GM18519 (cell line): ENCODE data around the gene PCP4L1.
A peak's percentile ranks its signal among the peaks of the same experiment; 100 is the strongest.
"Not testable (repeated sequence)": the region's sequence is repeated elsewhere in the genome, so short reads cannot be mapped to it uniquely, and the experiment has no call there.

ENCODE experiments used
- ATAC-seq: cut with Tn5 transposase; IDR thresholded peaks from one replicate; pipeline ENCODE4 v1.9.1; 2021; ENCODE audit warnings: mild to moderate bottlenecking, moderate library complexity; ENCODE audit not compliant: unreplicated experiment, low FRiP score

Gene PCP4L1

DNA sequence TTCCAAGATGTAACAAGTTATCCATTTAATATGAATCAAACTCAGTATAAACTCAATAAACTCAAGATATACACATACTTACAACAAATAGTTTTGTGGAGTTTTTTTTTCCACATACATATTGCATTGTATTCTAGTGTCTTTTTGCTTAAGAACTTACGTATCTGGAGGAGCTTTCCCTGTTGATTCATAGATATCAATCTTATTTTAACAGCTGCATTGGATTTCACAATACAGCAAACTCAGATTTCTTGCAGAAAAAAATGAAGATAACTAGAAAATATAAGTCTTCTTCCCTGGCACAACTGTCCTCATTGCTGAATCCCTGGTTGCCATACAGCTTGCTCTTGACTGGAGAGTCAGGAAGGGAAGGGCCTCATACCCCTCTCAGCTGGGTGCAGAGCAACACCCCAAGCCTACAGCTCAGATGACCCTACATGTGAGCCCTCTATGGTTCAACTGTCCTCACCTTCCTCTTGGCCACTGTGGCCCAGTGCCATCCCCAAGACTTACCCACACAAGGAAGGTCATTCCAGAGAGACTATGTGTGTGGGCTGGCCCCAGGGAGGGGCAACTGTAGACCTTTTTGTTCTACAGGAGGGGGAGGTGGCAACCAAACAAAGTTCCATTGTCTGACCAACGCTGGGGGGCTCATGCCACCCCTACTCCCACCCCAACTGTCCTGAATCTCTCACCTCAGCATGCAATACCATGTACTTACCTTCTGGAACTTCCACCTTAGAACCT lies 49.5 kb downstream of the PCP4L1 start:
- no peak for ATAC-seq

DNA sequence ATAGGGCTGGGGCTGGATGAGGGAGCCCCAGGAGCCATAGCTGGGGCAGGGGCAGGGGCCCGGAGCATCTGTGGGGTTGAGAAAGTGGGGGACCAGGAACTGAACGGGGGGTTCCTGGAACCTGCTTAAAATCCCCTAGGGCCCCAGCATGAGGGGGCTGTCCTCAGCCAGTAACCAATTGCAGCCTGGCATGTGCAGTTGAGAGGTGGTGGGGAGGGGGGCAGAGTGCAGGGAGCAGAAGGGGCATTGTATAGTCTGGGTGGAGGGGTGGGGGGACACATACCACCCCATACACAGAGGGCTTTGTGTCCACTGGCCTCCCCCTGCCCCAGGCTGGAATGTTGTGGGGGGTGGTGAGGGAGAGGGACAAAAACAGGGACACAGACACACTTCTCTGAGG lies 51.3 kb downstream of the PCP4L1 start, which contains the start of gene MPZ:
MPZ (minus strand) TSS at position 101 of the 400 bp plus-strand sequence; CDS start at position 38, 63 bp downstream.
- no peak for ATAC-seq

DNA sequence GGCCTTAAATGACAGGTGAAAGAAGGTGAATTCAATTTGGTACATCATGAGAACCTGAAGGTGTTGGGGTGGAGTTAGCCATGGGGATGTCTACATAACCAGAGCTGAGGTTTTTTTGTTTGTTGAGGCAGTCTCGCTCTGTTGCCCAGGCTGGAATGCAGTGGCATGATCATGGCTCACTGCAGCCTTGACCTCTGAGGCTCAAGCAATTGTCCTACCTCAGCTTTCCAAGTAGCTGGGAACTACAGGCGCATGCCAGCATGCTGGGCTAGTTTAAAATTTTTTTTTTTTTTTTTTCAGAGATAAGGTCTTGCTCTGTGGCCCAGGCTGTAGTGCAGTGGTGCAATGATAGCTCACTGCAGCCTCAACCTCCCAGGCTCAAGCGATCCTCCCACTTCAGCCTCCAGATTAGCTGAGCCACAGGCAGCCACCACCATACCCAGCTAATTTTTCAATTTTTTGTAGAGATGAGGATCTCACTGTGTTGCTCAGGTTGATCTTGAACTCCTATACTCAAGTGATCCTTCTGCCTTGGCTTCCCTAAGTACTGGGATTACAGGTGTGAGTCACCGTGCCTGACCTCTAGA lies 53.1 kb downstream of the PCP4L1 start:
- no peak for ATAC-seq

DNA sequence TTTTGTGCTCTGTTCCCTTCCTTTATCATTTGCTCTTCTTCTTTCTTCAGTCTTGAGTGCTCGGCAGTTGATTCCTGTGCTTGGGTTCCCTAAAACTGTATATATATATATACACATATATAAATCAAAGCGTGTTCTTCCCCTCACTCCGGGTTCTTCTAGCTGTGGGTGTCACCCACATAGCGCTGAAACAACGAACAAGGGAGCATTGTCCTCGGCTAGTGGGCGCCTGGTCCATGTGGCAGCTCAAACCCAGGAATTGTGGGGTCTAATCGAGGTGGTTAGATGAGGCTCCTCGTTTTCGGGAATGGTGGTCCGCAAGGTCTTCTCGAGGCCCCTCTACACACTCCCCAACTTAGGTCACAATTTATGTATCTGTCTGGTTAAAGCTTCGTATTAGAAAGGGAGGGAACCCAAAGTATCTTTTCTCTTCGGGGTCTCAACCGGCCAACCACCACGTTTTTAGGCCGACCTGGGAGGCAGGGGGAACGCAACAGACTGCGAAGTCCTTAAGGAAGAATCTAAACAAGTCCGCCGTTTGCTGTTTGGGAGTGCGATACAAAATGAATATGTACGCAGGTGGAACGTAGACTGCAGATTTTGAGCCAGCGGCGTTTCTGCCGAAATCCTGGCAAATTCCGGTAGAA lies 55.1 kb downstream of the PCP4L1 start:
- ATAC-seq: peak; percentile 11

DNA sequence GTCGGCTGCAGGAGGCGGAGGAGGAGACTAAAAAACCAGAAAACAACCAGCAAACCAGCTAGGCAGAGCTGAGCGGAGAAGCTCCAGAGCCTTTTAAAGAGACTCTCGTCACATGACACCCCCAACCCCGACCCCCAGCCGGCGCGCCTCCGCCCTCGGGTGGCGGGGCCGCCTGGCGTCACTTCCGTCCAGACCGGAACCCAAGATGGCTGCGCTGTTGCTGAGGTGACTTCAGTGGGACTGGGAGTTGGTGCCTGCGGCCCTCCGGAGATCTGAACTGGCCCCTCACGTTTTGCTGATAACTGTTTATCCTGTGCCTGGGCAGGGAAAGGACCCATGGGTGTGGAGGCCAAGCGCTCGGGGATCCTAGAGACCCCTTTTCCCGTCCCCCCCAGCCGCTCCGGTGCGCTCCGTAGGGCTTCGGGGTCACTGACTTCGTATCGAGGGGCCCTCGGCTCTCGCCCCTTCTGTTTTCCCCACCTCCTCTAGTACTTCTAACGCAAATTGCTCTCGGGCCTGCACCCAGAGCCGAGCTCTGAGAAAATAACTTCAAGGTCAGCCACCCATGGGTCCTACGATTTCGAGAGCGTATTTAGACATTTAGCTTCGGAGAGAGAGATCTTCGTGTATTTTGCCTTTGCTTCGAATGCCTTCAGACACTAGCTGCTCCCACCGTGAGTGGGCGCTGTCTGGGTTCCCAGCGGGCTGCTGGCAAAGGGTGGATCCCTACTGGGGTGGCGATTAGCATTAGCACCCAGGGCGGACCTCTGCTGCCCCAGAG lies 55.8 kb downstream of the PCP4L1 start, which contains the start of gene SDHC:
SDHC (plus strand) TSS at position 181 of the 781 bp plus-strand sequence; CDS start at position 206, 25 bp downstream.
- ATAC-seq: peak; percentile 87

DNA sequence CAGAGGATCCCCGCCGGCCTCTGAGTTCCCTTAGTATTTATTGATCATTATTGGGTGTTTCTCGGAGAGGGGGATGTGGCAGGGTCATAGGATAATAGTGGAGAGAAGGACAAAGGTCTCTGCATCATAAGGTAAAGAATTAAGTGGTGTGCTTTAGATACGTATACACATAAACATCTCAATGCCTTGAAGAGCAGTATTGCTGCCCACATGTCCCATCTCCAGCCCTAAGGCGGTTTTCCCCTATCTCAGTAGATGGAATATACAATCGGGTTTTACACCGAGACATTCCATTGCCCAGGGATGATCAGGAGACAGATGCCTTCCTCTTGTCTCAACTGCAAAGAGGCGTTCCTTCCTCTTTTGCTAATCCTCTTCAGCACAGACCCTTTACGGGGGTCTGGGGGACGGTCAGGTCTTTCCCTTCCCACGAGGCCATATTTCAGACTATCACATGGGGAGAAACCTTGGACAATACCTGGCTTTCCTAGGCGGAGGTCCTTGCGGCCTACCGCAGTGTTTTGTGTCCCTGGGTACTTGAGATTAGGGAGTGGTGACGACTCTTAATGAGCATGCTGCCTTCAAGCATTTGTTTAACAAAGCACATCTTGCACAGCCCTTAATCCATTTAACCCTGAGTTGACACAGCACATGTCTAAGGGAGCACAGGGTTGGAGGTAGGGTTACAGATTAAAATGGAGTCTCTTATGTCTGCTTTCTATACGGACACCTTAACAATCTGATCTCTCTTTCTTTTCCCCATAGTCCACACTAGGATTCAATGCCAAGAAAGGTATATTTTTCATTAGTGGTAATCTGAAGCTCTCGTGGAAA lies 57.5 kb downstream of the PCP4L1 start:
- not testable (repeated sequence) for ATAC-seq

DNA sequence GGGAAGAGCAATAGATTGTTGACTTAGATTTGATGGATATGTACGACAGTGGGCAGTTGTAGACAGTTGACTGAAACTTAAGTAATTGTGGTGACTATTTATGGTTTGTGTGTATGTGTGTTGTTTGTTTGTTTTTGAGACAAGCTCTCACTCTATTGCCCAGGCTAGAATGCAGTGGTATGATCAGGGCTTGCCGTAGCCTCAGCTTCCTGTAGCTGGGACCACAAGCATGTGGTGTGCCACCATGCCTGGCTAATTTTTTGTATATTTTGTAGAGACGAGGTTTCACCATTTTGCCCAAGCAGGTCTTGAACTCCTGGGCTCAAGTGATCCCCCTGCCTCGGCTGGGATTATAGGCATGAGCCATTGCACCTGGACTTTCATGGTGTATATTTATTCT lies 65.5 kb downstream of the PCP4L1 start:
- no peak for ATAC-seq

DNA sequence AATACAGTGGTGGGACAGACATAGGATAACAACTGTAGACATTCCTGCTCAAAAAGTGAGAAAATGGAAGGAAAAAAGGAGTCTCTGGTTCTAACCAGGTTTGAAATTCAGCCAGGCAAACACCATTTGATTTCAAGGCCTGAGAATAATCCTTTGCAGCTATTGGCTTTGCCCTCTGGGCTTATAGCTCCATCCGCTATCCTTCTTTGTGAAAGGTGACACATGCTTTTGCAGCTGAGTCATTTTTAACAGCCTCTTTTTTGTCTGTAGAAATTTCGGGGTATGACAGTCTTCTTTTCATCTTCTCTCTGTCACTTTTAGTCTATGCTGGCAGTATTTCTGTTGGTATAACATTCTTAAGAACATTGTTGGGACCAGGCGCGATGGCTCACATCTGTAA lies 71.8 kb downstream of the PCP4L1 start:
- no peak for ATAC-seq

DNA sequence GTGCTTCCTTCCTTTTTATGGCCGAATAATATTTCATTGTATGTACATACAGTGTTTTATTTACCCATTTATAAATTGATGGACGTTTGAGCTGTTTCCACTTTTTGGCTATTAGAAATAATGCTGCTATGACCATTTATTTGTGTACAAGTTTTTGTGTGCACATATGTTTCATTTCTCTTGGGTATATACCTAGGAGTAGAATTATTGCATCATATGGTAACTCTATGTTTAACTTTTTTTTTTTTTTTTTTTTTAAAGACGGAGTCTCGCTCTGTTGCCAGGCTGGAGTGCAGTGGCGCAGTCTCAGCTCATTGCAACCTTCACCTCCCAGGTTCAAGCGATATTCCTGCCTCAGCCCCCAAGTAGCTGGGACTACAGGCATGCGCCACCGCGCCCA lies 74.6 kb downstream of the PCP4L1 start:
- ATAC-seq: no peak
